MM.1S (cell line): ENCODE data around the gene SPOP.

ENCODE experiments used
- DNase-seq: peaks from one replicate; pipeline ENCODE4 v3.0.0-alpha.2; 2015
- H2AFZ ChIP-seq: fragments of 300-600 bp; sonication (generic); 2 replicates; pipeline ENCODE4 v1.6.0; 2016; ENCODE audit warnings: antibody characterized with exemption, low read length
- H3F3A ChIP-seq: fragments of 300-600 bp; sonication (generic); 2 replicates; pipeline ENCODE4 v1.6.1; 2016; ENCODE audit warnings: mild to moderate bottlenecking, antibody characterized with exemption, low read length, moderate library complexity, mixed read lengths; ENCODE audit not compliant: insufficient read depth
- H3K27ac ChIP-seq: fragments of 300-600 bp; sonication (generic); 2 replicates; pipeline ENCODE4 v1.5.1; 2016; ENCODE audit warnings: mild to moderate bottlenecking, low read length
- H3K27me3 ChIP-seq: fragments of 300-600 bp; sonication (generic); replicated peaks from 2 replicates; pipeline ENCODE4 v1.6.0; 2016; ENCODE audit warnings: low read length; ENCODE audit not compliant: insufficient read depth
- H3K36me3 ChIP-seq: fragments of 300-600 bp; sonication (generic); replicated peaks from 2 replicates; pipeline ENCODE4 v1.6.1; 2016; ENCODE audit warnings: mild to moderate bottlenecking, low read length, mixed read lengths; ENCODE audit not compliant: insufficient read depth
- H3K4me1 ChIP-seq: fragments of 300-600 bp; sonication (generic); 2 replicates; pipeline ENCODE4 v1.6.1; 2016; ENCODE audit warnings: low read length, mixed read lengths
- H3K4me2 ChIP-seq: fragments of 300-600 bp; sonication (generic); 2 replicates; pipeline ENCODE4 v1.6.0; 2016; ENCODE audit warnings: low read depth, low read length
- H3K4me3 ChIP-seq: fragments of 300-600 bp; sonication (generic); 2 replicates; pipeline ENCODE4 v1.5.1; 2016; ENCODE audit warnings: low read length, mixed read lengths
- H3K79me2 ChIP-seq: fragments of 300-600 bp; sonication (generic); 2 replicates; pipeline ENCODE4 v1.6.1; 2016; ENCODE audit warnings: mixed run types, low read length, mixed read lengths
- H3K9ac ChIP-seq: fragments of 300-600 bp; sonication (generic); 2 replicates; pipeline ENCODE4 v1.6.1; 2016; ENCODE audit warnings: low read length, mixed read lengths
- H3K9me2 ChIP-seq: fragments of 300-600 bp; sonication (generic); replicated peaks from 2 replicates; pipeline ENCODE4 v1.6.1; 2016; ENCODE audit warnings: mild to moderate bottlenecking, low read length, mixed read lengths; ENCODE audit not compliant: insufficient read depth
- H3K9me3 ChIP-seq: fragments of 300-600 bp; sonication (generic); replicated peaks from 2 replicates; pipeline ENCODE4 v1.6.1; 2016; ENCODE audit warnings: mild to moderate bottlenecking, low read length, mixed read lengths; ENCODE audit not compliant: insufficient read depth
- H4K20me1 ChIP-seq: fragments of 300-600 bp; sonication (generic); 2 replicates; pipeline ENCODE4 v1.6.1; 2016; ENCODE audit warnings: mild to moderate bottlenecking, low read length, moderate library complexity, mixed read lengths; ENCODE audit not compliant: insufficient read depth
- CTCF ChIP-seq: fragments of 300-600 bp; sonication (generic); IDR thresholded peaks from 2 replicates; pipeline ENCODE4 v1.5.1; 2016; ENCODE audit warnings: antibody characterized with exemption, low read length, mixed read lengths
- EZH2 ChIP-seq: fragments of 300-600 bp; sonication (generic); optimal IDR thresholded peaks from 2 replicates; pipeline ENCODE3; 2017; ENCODE audit warnings: low read depth, mild to moderate bottlenecking, antibody characterized with exemption, low read length, mixed read lengths
- EZH2phosphoT487 ChIP-seq: fragments of 300-600 bp; sonication (generic); IDR thresholded peaks from 2 replicates; pipeline ENCODE4 v1.6.1; 2018; ENCODE audit warnings: antibody characterized with exemption, low read length

SPOP gene

GRCh38 chr17:49595328-49595727 lies 82.6 kb downstream of the SPOP start:
- no peak for DNase-seq
- Histone ChIP-seq H2AFZ (no peak overlapping the region), H3K4me1 (no peaks in the 10 kb centered on the region), H3K79me2 (no peaks in the 10 kb centered on the region), H4K20me1 (no peaks in the 10 kb centered on the region), H3K9ac (no peak overlapping the region), H3K36me3 (no peaks in the 10 kb centered on the region), H3K9me3 (no peaks in the 10 kb centered on the region), H3K27me3 (no peaks in the 10 kb centered on the region), H3K4me2 (no peak overlapping the region), H3K4me3 (no peak overlapping the region), H3K27ac (no peak overlapping the region), H3F3A (no peaks in the 10 kb centered on the region), H3K9me2 (no peaks in the 10 kb centered on the region)
- TF ChIP-seq CTCF (no peak), EZH2phosphoT487 (no peak), EZH2 (no peak)

DNA sequence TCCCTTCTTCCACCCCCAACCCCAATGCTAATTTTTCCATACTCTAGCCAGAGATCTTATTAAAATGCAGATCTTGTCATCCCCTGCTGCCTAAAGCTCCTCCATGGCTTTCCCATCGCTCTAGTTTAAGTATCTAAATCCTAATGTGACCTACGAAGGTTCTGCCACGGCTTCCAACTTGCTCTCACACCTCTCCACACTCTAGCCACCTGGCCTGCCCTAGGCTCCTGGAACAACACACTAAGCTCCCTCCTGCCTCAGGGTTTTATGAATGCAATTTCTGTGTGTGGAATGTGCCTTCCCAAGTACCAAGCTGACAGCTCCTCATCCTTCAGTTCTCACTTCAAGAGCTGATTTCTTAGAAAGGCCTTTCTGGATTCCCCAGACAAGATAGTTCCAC lies 85.6 kb downstream of the SPOP start:
- Histone ChIP-seq H3K4me1 (no peaks in the 10 kb centered on the region), H4K20me1 (no peaks in the 10 kb centered on the region), H3K9ac (no peak overlapping the region), H3K27me3 (no peaks in the 10 kb centered on the region), H3K4me3 (no peak overlapping the region), H3K4me2 (no peak overlapping the region), H2AFZ (no peak overlapping the region), H3K9me2 (no peaks in the 10 kb centered on the region), H3K27ac (no peak overlapping the region), H3K9me3 (no peaks in the 10 kb centered on the region), H3F3A (no peaks in the 10 kb centered on the region), H3K79me2 (no peaks in the 10 kb centered on the region), H3K36me3 (no peaks in the 10 kb centered on the region)
- no peak for DNase-seq
- TF ChIP-seq CTCF (no peak), EZH2phosphoT487 (no peak), EZH2 (no peak)

DNA sequence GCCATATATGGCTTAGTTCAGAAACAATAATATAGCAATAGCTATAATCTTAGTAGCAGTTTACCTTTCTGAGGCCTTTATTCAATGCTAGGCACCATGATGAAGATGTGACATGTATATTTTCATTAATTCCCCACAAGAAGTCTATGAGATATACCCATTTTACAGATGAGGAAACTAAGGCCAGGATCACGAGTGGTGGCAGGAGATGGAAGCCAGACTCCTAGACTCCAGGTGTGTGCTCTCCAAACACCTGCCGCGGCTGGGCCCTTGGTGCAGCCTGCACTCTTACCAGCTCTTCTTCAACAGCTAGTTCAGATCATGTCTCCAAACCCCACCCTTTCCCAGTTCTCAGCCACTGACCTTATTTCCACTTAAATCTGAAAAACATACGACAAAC lies 87.0 kb downstream of the SPOP start:
- no peaks in the 10 kb centered on the region for H3K4me1 ChIP-seq
- TF ChIP-seq EZH2phosphoT487 (no peak), CTCF (no peak), EZH2 (no peak)
- H3K4me2 ChIP-seq: no peak overlapping the region
- H3K79me2 ChIP-seq: no peaks in the 10 kb centered on the region
- H3K9me2 ChIP-seq: no peaks in the 10 kb centered on the region
- no peaks in the 10 kb centered on the region for H3F3A ChIP-seq
- H3K36me3 ChIP-seq: no peaks in the 10 kb centered on the region
- H3K9ac ChIP-seq: no peak overlapping the region
- no peak overlapping the region for H2AFZ ChIP-seq
- no peak for DNase-seq
- H3K27ac ChIP-seq: no peak overlapping the region
- no peaks in the 10 kb centered on the region for H3K9me3 ChIP-seq
- no peaks in the 10 kb centered on the region for H3K27me3 ChIP-seq
- no peaks in the 10 kb centered on the region for H4K20me1 ChIP-seq
- H3K4me3 ChIP-seq: no peak overlapping the region

GRCh38 chr17:49589577-49589927 lies 88.3 kb downstream of the SPOP start:
- no peak for DNase-seq
- Histone ChIP-seq H3K9me3 (no peaks in the 10 kb centered on the region), H3K27ac (no peak overlapping the region), H3K9me2 (no peaks in the 10 kb centered on the region), H3K4me1 (no peaks in the 10 kb centered on the region), H3K27me3 (no peaks in the 10 kb centered on the region), H4K20me1 (no peaks in the 10 kb centered on the region), H3K36me3 (no peaks in the 10 kb centered on the region), H3K4me3 (no peak overlapping the region), H3F3A (no peaks in the 10 kb centered on the region), H2AFZ (no peak overlapping the region), H3K4me2 (no peak overlapping the region), H3K9ac (no peak overlapping the region), H3K79me2 (no peaks in the 10 kb centered on the region)
- TF ChIP-seq CTCF (no peak), EZH2phosphoT487 (no peak), EZH2 (no peak)
